Measurements from ENCODE around the gene HAP1. TPM values are rescaled to one million over a fixed set of nuclear protein-coding genes. Genes with fewer than 3 reads are reported as not detected.

HAP1 gene
- total RNA-seq, 4 donors from 2014 or later, result not detected

DNA sequence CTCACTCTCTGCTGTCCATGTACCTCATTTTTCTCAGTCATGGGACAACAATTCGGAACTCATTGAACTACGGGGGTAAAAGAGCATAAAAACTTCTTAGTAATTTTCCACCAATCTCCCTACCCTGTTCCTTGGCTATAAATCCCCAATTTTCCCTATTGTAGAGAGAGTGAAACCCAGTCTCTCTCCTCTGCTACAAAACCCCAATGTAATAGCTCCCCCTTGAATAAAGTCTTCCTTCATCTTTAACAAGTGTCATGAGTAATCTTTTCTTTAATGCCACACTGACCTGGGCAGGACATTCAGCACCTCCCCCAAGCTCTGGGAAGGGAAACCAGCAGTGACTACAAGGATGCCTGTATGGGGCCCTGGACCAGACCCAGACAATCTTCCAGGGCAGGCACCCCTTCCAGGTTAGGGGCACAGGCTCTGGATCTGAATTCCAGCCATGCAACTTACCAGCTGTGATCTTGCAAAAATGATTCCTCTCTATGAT is 56.0 kb downstream of the HAP1 start:
- TF ChIP-seq, protein P1, sequence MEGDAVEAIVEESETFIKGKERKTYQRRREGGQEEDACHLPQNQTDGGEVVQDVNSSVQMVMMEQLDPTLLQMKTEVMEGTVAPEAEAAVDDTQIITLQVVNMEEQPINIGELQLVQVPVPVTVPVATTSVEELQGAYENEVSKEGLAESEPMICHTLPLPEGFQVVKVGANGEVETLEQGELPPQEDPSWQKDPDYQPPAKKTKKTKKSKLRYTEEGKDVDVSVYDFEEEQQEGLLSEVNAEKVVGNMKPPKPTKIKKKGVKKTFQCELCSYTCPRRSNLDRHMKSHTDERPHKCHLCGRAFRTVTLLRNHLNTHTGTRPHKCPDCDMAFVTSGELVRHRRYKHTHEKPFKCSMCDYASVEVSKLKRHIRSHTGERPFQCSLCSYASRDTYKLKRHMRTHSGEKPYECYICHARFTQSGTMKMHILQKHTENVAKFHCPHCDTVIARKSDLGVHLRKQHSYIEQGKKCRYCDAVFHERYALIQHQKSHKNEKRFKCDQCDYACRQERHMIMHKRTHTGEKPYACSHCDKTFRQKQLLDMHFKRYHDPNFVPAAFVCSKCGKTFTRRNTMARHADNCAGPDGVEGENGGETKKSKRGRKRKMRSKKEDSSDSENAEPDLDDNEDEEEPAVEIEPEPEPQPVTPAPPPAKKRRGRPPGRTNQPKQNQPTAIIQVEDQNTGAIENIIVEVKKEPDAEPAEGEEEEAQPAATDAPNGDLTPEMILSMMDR (IDR thresholded peaks at IDR 0.05; ENCODE audit: low read depth), result no peak

DNA sequence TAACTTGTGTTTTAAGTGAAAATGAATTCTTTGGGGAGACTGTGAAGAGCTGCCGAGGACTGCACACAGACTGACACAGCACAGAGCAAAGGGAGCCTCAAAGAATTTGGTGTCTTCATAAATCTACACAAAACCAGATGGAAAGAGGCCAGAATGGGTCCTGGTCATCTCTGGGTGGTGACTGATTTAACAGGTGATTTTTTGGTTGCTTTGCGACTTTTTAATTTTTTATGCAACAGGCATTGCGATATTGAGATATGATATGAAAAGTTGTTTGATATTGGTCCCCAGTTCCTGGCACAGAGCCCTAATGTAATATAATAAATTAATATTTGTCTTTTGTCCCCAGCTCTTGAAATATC is 58.4 kb downstream of the HAP1 start:
- TF ChIP-seq, protein P1 (IDR thresholded peaks at IDR 0.05; ENCODE audit: low read depth), result no peak

Small RNAs within 50 kb of the gene (small RNA-seq; reads per million reads assigned to genes)
- gene RN7SL399P (not detected), gene RNA5SP442 (not detected)

Other genes with a start within 250 kb of the HAP1 start
- not detected for gene KRT36, start 244.7 kb downstream of the HAP1 start, total RNA-seq
- gene KRT13, start 229.0 kb downstream of the HAP1 start, total RNA-seq, result not detected
- not detected for gene KRT15, start 215.8 kb downstream of the HAP1 start, total RNA-seq
- gene KRT19, start 206.3 kb downstream of the HAP1 start, total RNA-seq, result 1 to 10 TPM in 3 of 4 donors, not detected in 1; 1.7 to 9.6 (median 2.2) TPM
- not detected for gene KRT9, start 162.6 kb downstream of the HAP1 start, total RNA-seq
- 1 to 10 TPM in 2 of 4 donors, not detected in 2; 2.0 to 2.1 TPM for gene KRT14, start 147.7 kb downstream of the HAP1 start, total RNA-seq
- gene KRT16, start 121.9 kb downstream of the HAP1 start, total RNA-seq, result 10 to 100 TPM in 2 of 4 donors, 1 to 10 TPM in 1, not detected in 1; 7.5 to 42.0 (median 30.4) TPM
- gene KRT17, start 110.1 kb downstream of the HAP1 start, total RNA-seq, result not detected
- gene EIF1, start 45.8 kb downstream of the HAP1 start, total RNA-seq, result 1,000 to 10,000 TPM in 1 of 4 donors, 100 to 1,000 TPM in 3; 563 to 1,496 (median 636) TPM
- not detected for gene GAST, start 22.3 kb downstream of the HAP1 start, total RNA-seq
- 10 to 100 TPM; 22.7 to 96.3 (median 57.6) TPM for gene JUP, start 52.1 kb upstream of the HAP1 start, total RNA-seq
- 1 to 10 TPM; 1.8 to 5.8 (median 5.0) TPM for gene P3H4, start 77.3 kb upstream of the HAP1 start, total RNA-seq
- gene FKBP10, start 78.4 kb upstream of the HAP1 start, total RNA-seq, result 10 to 100 TPM; 13.7 to 34.8 (median 23.1) TPM
- gene NT5C3B, start 101.6 kb upstream of the HAP1 start, total RNA-seq, result 10 to 100 TPM; 26.7 to 54.4 (median 49.2) TPM
- gene KLHL10, start 103.2 kb upstream of the HAP1 start, total RNA-seq, result under 1 TPM in 3 of 4 donors, not detected in 1; 0.51 to 0.66 (median 0.57) TPM
- 10 to 100 TPM; 15.1 to 20.5 (median 17.8) TPM for gene KLHL11, start 130.8 kb upstream of the HAP1 start, total RNA-seq
- 10 to 100 TPM; 50.9 to 75.9 (median 64.1) TPM for gene ACLY, start 184.3 kb upstream of the HAP1 start, total RNA-seq
- under 1 TPM; 0.33 to 0.88 (median 0.44) TPM for gene ODAD4, start 196.0 kb upstream of the HAP1 start, total RNA-seq
- 10 to 100 TPM; 25.4 to 96.1 (median 55.2) TPM for gene CNP, start 232.2 kb upstream of the HAP1 start, total RNA-seq

Measured in subcutaneous adipose tissue (tissue), 4 donors.